AG04450 (cell line): ENCODE results near the gene IFNG. TPM values are rescaled to one million over a fixed set of nuclear protein-coding genes. Genes with fewer than 3 reads are reported as not detected.

ENCODE experiments used
- CTCF ChIA-PET: fragments of 300-600, 350-600 bp; formaldehyde crosslinking; extraction: SDS; loops from one replicate; lab custom pipeline; 2022; ENCODE audit warnings: antibody characterized with exemption, inconsistent platforms; lab: Charles Lee
- POLR2A ChIA-PET: fragments of 350-600 bp; formaldehyde crosslinking; extraction: SDS; loops from one replicate; lab custom pipeline; 2021; ENCODE audit warnings: antibody characterized with exemption, inconsistent platforms; lab: Yijun Ruan, JAX
- DNase-seq: peaks from one replicate; pipeline ENCODE4 v3.0.0-alpha.2; 2011; ENCODE audit warnings: low read depth, low spot score
- H3K27ac ChIP-seq: one replicate; pipeline ENCODE4 v1.5.1; 2012; ENCODE audit warnings: low read depth, low read length, control low read depth
- H3K27me3 ChIP-seq: one replicate; pipeline ENCODE4 v1.6.0; 2012; ENCODE audit warnings: low read length; ENCODE audit not compliant: control insufficient read depth, insufficient read depth
- H3K4me3 ChIP-seq: 2 replicates; pipeline ENCODE4 v1.5.1; 2011; ENCODE audit warnings: mild to moderate bottlenecking, low read depth, low read length, control low read depth
- H3K9me3 ChIP-seq: 2 replicates; pipeline ENCODE4 v1.5.1; 2012; ENCODE audit warnings: low read length; ENCODE audit not compliant: control insufficient read depth, insufficient read depth
- CTCF ChIP-seq: IDR thresholded peaks from 2 replicates; pipeline ENCODE4 v1.5.1; 2011; ENCODE audit warnings: low read depth, low read length, control low read depth, inconsistent platforms
- polyA plus RNA-seq: library from polyadenylated mRNA; depleted of rRNA; stranded (reverse); fragments of >200 nt; gene quantifications from 2 replicates; pipeline ENCODE4 v1.2.3, GENCODE V29; 2011

The IFNG gene
- polyA plus RNA-seq, 1 experiment: not detected

DNA sequence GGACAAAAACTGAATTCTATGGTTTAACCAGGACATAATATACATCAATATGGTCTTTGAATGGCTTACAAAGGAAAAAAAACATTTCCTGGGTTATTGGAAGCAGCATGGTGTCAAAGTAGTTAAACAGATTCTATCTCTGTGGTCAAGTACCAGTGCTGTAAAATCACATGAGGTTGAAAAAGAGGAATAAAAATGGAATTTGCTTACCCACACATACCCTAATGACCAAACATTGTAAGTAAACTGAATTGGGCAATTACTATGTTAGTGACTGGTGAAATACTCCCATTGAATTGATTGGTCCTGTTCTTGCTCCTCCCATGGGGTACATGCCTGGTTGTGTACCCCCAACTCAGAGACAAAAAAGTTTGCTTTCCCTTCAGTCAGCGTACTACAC, 19.6 kb downstream of the IFNG start:
- no peak overlapping the region for H3K4me3 ChIP-seq
- H3K27ac ChIP-seq: no peak overlapping the region
- ChIA-PET CTCF (no interaction called here), POLR2A (no interaction called here)
- no peaks in the 10 kb centered on the region for H3K27me3 ChIP-seq
- DNase-seq: no peak
- TF ChIP-seq CTCF: no peak
- H3K9me3 ChIP-seq: no peaks in the 10 kb centered on the region

DNA sequence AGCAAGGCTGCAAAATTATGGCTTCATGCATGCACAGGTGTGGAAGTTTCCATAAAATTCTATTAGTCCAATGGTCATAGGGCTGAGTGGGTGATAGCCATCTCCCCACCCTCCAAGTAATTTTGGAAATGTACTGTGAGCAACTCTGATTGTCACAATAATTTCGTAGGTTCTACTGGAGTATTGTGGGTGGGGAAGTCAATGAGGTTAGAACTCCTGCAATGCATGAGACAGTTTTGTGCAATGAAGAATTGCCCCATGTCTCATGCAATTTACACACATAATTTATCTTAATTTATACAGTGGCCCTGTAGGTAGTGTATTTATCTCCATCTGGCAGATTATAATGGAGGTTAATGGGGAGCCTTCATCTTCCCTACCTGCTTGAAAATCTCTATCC, 20.5 kb downstream of the IFNG start:
- no peak overlapping the region for H3K27ac ChIP-seq
- POLR2A ChIA-PET: no interaction called here
- CTCF ChIA-PET: no interaction called here
- TF ChIP-seq CTCF: no peak
- H3K9me3 ChIP-seq: no peaks in the 10 kb centered on the region
- no peak overlapping the region for H3K4me3 ChIP-seq
- H3K27me3 ChIP-seq: no peaks in the 10 kb centered on the region
- DNase-seq: no peak

GRCh38 chr12:68138480-68138879, 21.1 kb downstream of the IFNG start:
- CTCF ChIA-PET: interaction anchor here (0.5 kb wide), 1 partner anchor 14 kb away, joined by 3 read pairs; no protein-coding TSS in a partner anchor
- DNase-seq: no peak

DNA sequence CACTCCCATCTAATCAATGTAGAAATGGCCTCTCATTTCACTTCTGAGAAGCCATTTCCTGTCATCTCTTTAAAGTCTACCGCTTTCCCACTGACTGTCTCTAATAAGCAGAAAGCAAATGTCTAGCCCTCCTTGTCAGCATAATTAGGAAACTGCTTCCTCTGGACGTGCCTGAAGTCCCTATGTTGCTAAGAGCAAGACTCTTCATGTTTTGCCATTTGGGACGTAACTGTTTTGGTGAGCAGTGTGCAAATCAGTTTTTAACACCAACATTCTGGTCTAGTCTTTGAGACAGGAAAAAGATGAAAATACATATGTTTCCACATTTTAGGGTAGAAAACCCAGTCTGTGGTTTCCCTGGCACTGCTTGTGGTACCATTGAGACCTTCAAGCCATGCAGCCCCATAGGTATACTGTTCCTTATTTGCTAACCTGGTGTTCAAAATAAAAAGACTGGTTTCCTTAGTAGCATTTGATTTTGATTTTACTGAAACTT, 22.2 kb downstream of the IFNG start:
- H3K9me3 ChIP-seq: no peaks in the 10 kb centered on the region
- H3K27me3 ChIP-seq: no peaks in the 10 kb centered on the region
- no peak for DNase-seq
- no peak for TF ChIP-seq CTCF
- H3K27ac ChIP-seq: no peak overlapping the region
- H3K4me3 ChIP-seq: no peak overlapping the region
- ChIA-PET CTCF (no interaction called here), POLR2A (no interaction called here)

More at GRCh38 chr12:68138480-68138879, 21.1 kb downstream of the IFNG start:
- POLR2A ChIA-PET: no interaction called here
- Histone ChIP-seq H3K27me3 (no peaks in the 10 kb centered on the region), H3K9me3 (no peaks in the 10 kb centered on the region), H3K4me3 (no peak overlapping the region), H3K27ac (no peak overlapping the region)
- TF ChIP-seq CTCF: no peak

GRCh38 chr12:68135520-68135919, 24.0 kb downstream of the IFNG start:
- no peak overlapping the region for H3K27ac ChIP-seq
- no peak for TF ChIP-seq CTCF
- H3K9me3 ChIP-seq: no peaks in the 10 kb centered on the region
- CTCF ChIA-PET: interaction anchor here (1.2 kb wide), 1 partner anchor 23 kb away, joined by 3 read pairs; no protein-coding TSS in a partner anchor
- no peak for DNase-seq
- POLR2A ChIA-PET: no interaction called here
- no peak overlapping the region for H3K4me3 ChIP-seq
- H3K27me3 ChIP-seq: no peaks in the 10 kb centered on the region
